PC-9 (cell line): Measurements from ENCODE around the gene PRRG3. TPM values are rescaled to one million over a fixed set of nuclear protein-coding genes. Genes with fewer than 3 reads are reported as not detected.
"Not testable (repeated sequence)": the region's sequence is repeated elsewhere in the genome, so short reads cannot be mapped to it uniquely, and the experiment has no call there.

Source experiments
- BruUV-seq: library from RNA; stranded (reverse); fragments of 400-500 nt; replicated peaks from 2 replicates; lab custom pipeline; 2021; lab: Mats Ljungman, UMichigan
- CTCF ChIA-PET: fragments of 300-600 bp; sonication (Branson Sonifier 250); formaldehyde crosslinking; loops from one replicate; lab custom pipeline; 2022; ENCODE audit warnings: antibody characterized with exemption; lab: Charles Lee
- POLR2A ChIA-PET: fragments of 300-600 bp; sonication (Branson Sonifier 250); formaldehyde crosslinking; loops from one replicate; lab custom pipeline; 2022; ENCODE audit warnings: antibody characterized with exemption; ENCODE audit not compliant: unreplicated experiment; lab: Charles Lee
- DNase-seq, 2 experiments: peaks; one replicate each; pipeline versions ENCODE4 v3.0.0 to v3.0.0-alpha.2; 2015 to 2022; ENCODE audit warnings: mixed read lengths in 1 of 2
- H2AFZ ChIP-seq: fragments of 200-600 bp; sonication (generic); 2 replicates; pipeline ENCODE4 v1.8.1; 2017; ENCODE audit warnings: antibody characterized with exemption
- H3F3A ChIP-seq: fragments of 200-600 bp; sonication (generic); 2 replicates; pipeline ENCODE4 v1.8.1; 2017; ENCODE audit warnings: antibody characterized with exemption, mild to moderate bottlenecking, low read depth; ENCODE audit not compliant: insufficient read depth
- H3K27ac ChIP-seq: fragments of 200-600 bp; sonication (generic); 2 replicates; pipeline ENCODE4 v1.6.1; 2016; ENCODE audit warnings: mixed run types
- H3K27me3 ChIP-seq: fragments of 200-600 bp; sonication (generic); 2 replicates; pipeline ENCODE4 v1.6.1; 2016; ENCODE audit warnings: low read depth, mixed run types; ENCODE audit not compliant: insufficient read depth
- H3K36me3 ChIP-seq: fragments of 200-600 bp; sonication (generic); 2 replicates; pipeline ENCODE4 v1.6.1; 2016; ENCODE audit warnings: low read depth, mixed run types
- H3K4me1 ChIP-seq: fragments of 200-600 bp; sonication (generic); replicated peaks from 2 replicates; pipeline ENCODE4 v1.6.1; 2016; ENCODE audit warnings: mixed run types; ENCODE audit not compliant: insufficient read depth
- H3K4me2 ChIP-seq: fragments of 200-600 bp; sonication (generic); 2 replicates; pipeline ENCODE4 v1.6.1; 2017; ENCODE audit warnings: mixed run types
- H3K4me3 ChIP-seq: fragments of 200-600 bp; sonication (generic); 2 replicates; pipeline ENCODE4 v1.6.1; 2016; ENCODE audit warnings: mixed run types
- H3K79me2 ChIP-seq: fragments of 200-600 bp; sonication (generic); 2 replicates; pipeline ENCODE4 v1.6.1; 2017; ENCODE audit warnings: low read depth, mixed run types
- H3K9me2 ChIP-seq: fragments of 200-600 bp; sonication (generic); 2 replicates; pipeline ENCODE4 v1.8.1; 2017; ENCODE audit warnings: mild to moderate bottlenecking; ENCODE audit not compliant: insufficient read depth
- H3K9me3 ChIP-seq: fragments of 200-600 bp; sonication (generic); 2 replicates; pipeline ENCODE4 v1.8.1; 2016; ENCODE audit warnings: low read depth; ENCODE audit not compliant: insufficient read depth
- H4K20me1 ChIP-seq: fragments of 200-600 bp; sonication (generic); 2 replicates; pipeline ENCODE4 v1.8.1; 2017; ENCODE audit not compliant: insufficient read depth
- CTCF ChIP-seq: fragments of 200-600 bp; sonication (generic); conservative IDR thresholded peaks from 2 replicates; pipeline ENCODE4 v1.6.1; 2017; ENCODE audit warnings: mixed run types, antibody characterized with exemption, mild to moderate bottlenecking, moderate library complexity
- EZH2 ChIP-seq: fragments of 200-600 bp; sonication (generic); IDR thresholded peaks from 2 replicates; pipeline ENCODE4 v1.8.0; 2017; ENCODE audit warnings: antibody characterized with exemption, low read depth
- intact Hi-C: fragments of 100-400 bp; cut with micrococcal nuclease; formaldehyde crosslinking; loops from one replicate; pipeline ENCODE4 v1.10.0; 2022; ENCODE audit not compliant: unreplicated experiment
- total RNA-seq: library from RNA; stranded (reverse); gene quantifications from 2 replicates; pipeline ENCODE4 v1.2.3, GENCODE V29; 2021

The PRRG3 gene
- total RNA-seq, 1 experiment from 2014 or later = not detected

- CTCF ChIA-PET = no interaction called here
- no peak overlapping the region for H3K4me2 ChIP-seq
These were observed 504 bp downstream of the PRRG3 start for GRCh38 chrX:151695583-151696340.

GRCh38 chrX:151697082-151697481 is 1.8 kb downstream of the PRRG3 start:
- H4K20me1 ChIP-seq, H3K36me3 ChIP-seq, H2AFZ ChIP-seq, H3K4me2 ChIP-seq, intact Hi-C loops, H3F3A ChIP-seq, H3K4me1 ChIP-seq, BruUV-seq, H3K79me2 ChIP-seq, H3K9me3 ChIP-seq, POLR2A ChIA-PET, DNase-seq, H3K4me3 ChIP-seq, H3K27ac ChIP-seq, H3K9me2 ChIP-seq: not testable (repeated sequence)
- CTCF ChIA-PET = interaction anchor here (0.7 kb wide), 1 partner anchor 547 kb away, joined by 4 read pairs; no protein-coding TSS in a partner anchor
- H3K27me3 ChIP-seq = peaks cover 80% of the 10 kb centered on the region

More at GRCh38 chrX:151695583-151696340, 504 bp downstream of the PRRG3 start:
- H3K27ac ChIP-seq = no peak overlapping the region
- intact Hi-C loops = no loop called here
- H2AFZ ChIP-seq = no peak overlapping the region
- no peaks in the 10 kb centered on the region for H3K9me2 ChIP-seq
- no peaks in the 10 kb centered on the region for H3K9me3 ChIP-seq
- no peaks in the 10 kb centered on the region for H3F3A ChIP-seq
- no TSS peak for BruUV-seq
- H3K4me3 ChIP-seq = no peak overlapping the region
- H3K4me1 ChIP-seq = no peaks in the 10 kb centered on the region
- DNase-seq = no peak
- peaks cover 80% of the 10 kb centered on the region for H3K27me3 ChIP-seq
- POLR2A ChIA-PET = no interaction called here
- no peaks in the 10 kb centered on the region for H3K79me2 ChIP-seq
- no peaks in the 10 kb centered on the region for H3K36me3 ChIP-seq
- H4K20me1 ChIP-seq = no peaks in the 10 kb centered on the region
- TF ChIP-seq CTCF = no peak
- no peak for TF ChIP-seq EZH2

GRCh38 chrX:151697522-151697921 is 2.3 kb downstream of the PRRG3 start:
- intact Hi-C loops = no loop called here
- BruUV-seq = no TSS peak
- no peaks in the 10 kb centered on the region for H3F3A ChIP-seq

More at GRCh38 chrX:151697522-151697921, 2.3 kb downstream of the PRRG3 start:
- Histone ChIP-seq H3K4me2 (no peak overlapping the region), H3K27ac (no peak overlapping the region), H3K4me3 (no peak overlapping the region), H3K4me1 (no peaks in the 10 kb centered on the region), H3K36me3 (no peaks in the 10 kb centered on the region), H3K9me3 (no peaks in the 10 kb centered on the region), H2AFZ (no peak overlapping the region), H3K79me2 (no peaks in the 10 kb centered on the region), H3K9me2 (no peaks in the 10 kb centered on the region), H3K27me3 (peaks cover 80% of the 10 kb centered on the region), H4K20me1 (no peaks in the 10 kb centered on the region)
- no peak for DNase-seq
- POLR2A ChIA-PET = no interaction called here
- TF ChIP-seq CTCF = no peak
- TF ChIP-seq EZH2 = no peak
- CTCF ChIA-PET = no interaction called here
